Right renal pelvis (tissue), 4 donors: ENCODE results near the gene ARHGAP5. TPM values are rescaled to one million over a fixed set of nuclear protein-coding genes. Genes with fewer than 3 reads are reported as not detected.

Experiments used
- DNase-seq, 4 donors: peaks; one replicate each; pipeline ENCODE4 v3.0.0-alpha.2; 2013; ENCODE audit warnings: low read depth in 4 of 4, low spot score in 3 of 4, missing footprints in 1 of 4
- polyA plus RNA-seq, 4 donors: library from polyadenylated mRNA; unstranded; fragments of 120-200 nt; gene quantifications; one replicate each; pipeline ENCODE4 v1.2.1, GENCODE V29; 2013; ENCODE audit not compliant: insufficient read length in 4 of 4

The ARHGAP5 gene
- polyA plus RNA-seq, 4 donors, result 102 to 126 (median 110) TPM

GRCh38 chr14:32074887-32075572 is 2.1 kb upstream of the ARHGAP5 start:
- DNase-seq, result no peak

GRCh38 chr14:32075672-32076277 is 1.3 kb upstream of the ARHGAP5 start:
- peak in 3 of 4 donors; percentile 18 to 31 (median 22) for DNase-seq

- DNase-seq, result peak; percentile 92 to 94 (median 94)
Observed at GRCh38 chr14:32076278-32077080, 625 bp upstream of the ARHGAP5 start.

- DNase-seq, result peak; percentile 47 to 69 (median 50)
Observed at GRCh38 chr14:32078023-32078857, 1.1 kb downstream of the ARHGAP5 start.

- DNase-seq, result peak in 2 of 4 donors; percentile 12 to 15
Observed at GRCh38 chr14:32078858-32079216, 1.7 kb downstream of the ARHGAP5 start.

GRCh38 chr14:32079264-32079663 is 2.2 kb downstream of the ARHGAP5 start:
- no peak for DNase-seq

GRCh38 chr14:32080001-32080510 is 3.0 kb downstream of the ARHGAP5 start:
- no peak for DNase-seq

GRCh38 chr14:32081901-32082300 is 4.8 kb downstream of the ARHGAP5 start:
- no peak for DNase-seq

- no peak for DNase-seq
Observed at GRCh38 chr14:32083315-32083624, 6.2 kb downstream of the ARHGAP5 start.

GRCh38 chr14:32083789-32084188 is 6.7 kb downstream of the ARHGAP5 start:
- DNase-seq, result no peak

GRCh38 chr14:32085182-32085844 is 8.2 kb downstream of the ARHGAP5 start:
- DNase-seq, result no peak

GRCh38 chr14:32085845-32086383 is 8.8 kb downstream of the ARHGAP5 start:
- DNase-seq, result no peak

GRCh38 chr14:32087173-32087861 is 10.2 kb downstream of the ARHGAP5 start:
- DNase-seq, result no peak

GRCh38 chr14:32087907-32088306 is 10.8 kb downstream of the ARHGAP5 start:
- no peak for DNase-seq

- DNase-seq, result no peak
Observed at GRCh38 chr14:32090686-32091085, 13.6 kb downstream of the ARHGAP5 start.

- no peak for DNase-seq
Observed at GRCh38 chr14:32099473-32099872, 22.4 kb downstream of the ARHGAP5 start.

GRCh38 chr14:32100175-32100574 is 23.1 kb downstream of the ARHGAP5 start:
- no peak for DNase-seq

GRCh38 chr14:32102152-32102787 is 25.2 kb downstream of the ARHGAP5 start:
- DNase-seq, result no peak

- no peak for DNase-seq
Observed at GRCh38 chr14:32102968-32103367, 25.9 kb downstream of the ARHGAP5 start.
